ENCODE data around the gene ASS1.

The ASS1 gene

DNA sequence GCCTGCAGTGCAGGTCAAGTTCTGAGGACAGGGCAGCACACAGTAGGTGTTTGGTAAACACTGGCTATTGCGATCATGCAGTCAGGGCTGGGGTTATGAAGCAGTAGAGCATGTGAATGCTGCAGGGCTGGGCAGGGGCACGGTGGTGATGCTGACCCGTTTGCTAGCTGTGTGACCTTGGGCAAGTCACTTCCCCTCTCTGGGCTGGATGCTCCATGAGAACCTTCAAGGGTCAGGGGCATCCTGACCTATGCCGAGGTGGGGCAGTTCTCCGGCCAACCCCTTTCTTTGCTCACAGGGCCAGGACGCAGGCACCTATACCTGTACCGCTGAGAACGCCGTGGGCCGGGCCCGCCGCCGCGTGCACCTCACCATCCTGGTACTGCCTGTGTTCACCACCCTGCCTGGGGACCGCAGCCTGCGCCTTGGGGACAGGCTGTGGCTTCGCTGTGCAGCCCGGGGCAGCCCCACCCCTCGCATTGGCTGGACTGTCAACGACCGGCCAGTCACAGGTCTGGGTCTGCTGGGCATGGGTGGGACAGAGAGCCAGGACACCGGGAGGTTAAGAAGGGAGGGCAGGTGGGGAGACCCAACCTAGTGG is 39.0 kb upstream of the ASS1 start:
- Histone ChIP-seq H3K9me3 (ENCODE audit: control insufficient read depth, insufficient read depth, low read length) (no peaks in the 10 kb centered on the region), H3K36me3 (ENCODE audit: control insufficient read depth, insufficient read depth, low read length) (no peaks in the 10 kb centered on the region; the same call in 1 of the 2 replicates), H3K4me1 (ENCODE audit: control insufficient read depth, insufficient read depth, low read length) (no peaks in the 10 kb centered on the region), H3K4me3 (ENCODE audit: low read length) (no peak overlapping the region), H3K27ac (ENCODE audit: low read length) (no peak overlapping the region), H3K27me3 (ENCODE audit: control insufficient read depth, insufficient read depth, low read length) (no peaks in the 10 kb centered on the region)
- no peak for DNase-seq (ENCODE audit: low read depth, low spot score)
- no CpG with 5 or more reads among the region's 22 CpGs for WGBS (ENCODE audit: insufficient coverage, insufficient read length)

GRCh38 chr9:130406278-130406895 is 38.4 kb upstream of the ASS1 start:
- H3K27me3 ChIP-seq (ENCODE audit: control insufficient read depth, insufficient read depth, low read length) = no peaks in the 10 kb centered on the region
- H3K9me3 ChIP-seq (ENCODE audit: control insufficient read depth, insufficient read depth, low read length) = no peaks in the 10 kb centered on the region
- no CpG with 5 or more reads among the region's 10 CpGs for WGBS (ENCODE audit: insufficient coverage, insufficient read length)
- H3K4me3 ChIP-seq (ENCODE audit: low read length) = no peak overlapping the region
- H3K27ac ChIP-seq (ENCODE audit: low read length) = no peak overlapping the region
- no peak for DNase-seq (ENCODE audit: low read depth, low spot score)
- no peaks in the 10 kb centered on the region; the same call in 1 of the 2 replicates for H3K36me3 ChIP-seq (ENCODE audit: control insufficient read depth, insufficient read depth, low read length)
- no peaks in the 10 kb centered on the region for H3K4me1 ChIP-seq (ENCODE audit: control insufficient read depth, insufficient read depth, low read length)

- Histone ChIP-seq H3K27ac (ENCODE audit: low read length) (no peak overlapping the region), H3K4me3 (ENCODE audit: low read length) (no peak overlapping the region), H3K4me1 (ENCODE audit: control insufficient read depth, insufficient read depth, low read length) (no peaks in the 10 kb centered on the region), H3K36me3 (ENCODE audit: control insufficient read depth, insufficient read depth, low read length) (no peaks in the 10 kb centered on the region; the same call in 1 of the 2 replicates), H3K9me3 (ENCODE audit: control insufficient read depth, insufficient read depth, low read length) (no peaks in the 10 kb centered on the region), H3K27me3 (ENCODE audit: control insufficient read depth, insufficient read depth, low read length) (no peaks in the 10 kb centered on the region)
- DNase-seq (ENCODE audit: low read depth, low spot score) = no peak
- WGBS (ENCODE audit: insufficient coverage, insufficient read length) = no CpG with 5 or more reads among the region's 9 CpGs
These were observed 36.7 kb upstream of the ASS1 start for GRCh38 chr9:130407916-130408663.

GRCh38 chr9:130408669-130409068 is 36.1 kb upstream of the ASS1 start:
- H3K27ac ChIP-seq (ENCODE audit: low read length) = no peak overlapping the region
- WGBS (ENCODE audit: insufficient coverage, insufficient read length) = no CpG with 5 or more reads among the region's 9 CpGs
- H3K4me3 ChIP-seq (ENCODE audit: low read length) = no peak overlapping the region
- no peaks in the 10 kb centered on the region for H3K4me1 ChIP-seq (ENCODE audit: control insufficient read depth, insufficient read depth, low read length)
- DNase-seq (ENCODE audit: low read depth, low spot score) = no peak
- H3K27me3 ChIP-seq (ENCODE audit: control insufficient read depth, insufficient read depth, low read length) = no peaks in the 10 kb centered on the region
- no peaks in the 10 kb centered on the region for H3K9me3 ChIP-seq (ENCODE audit: control insufficient read depth, insufficient read depth, low read length)
- H3K36me3 ChIP-seq (ENCODE audit: control insufficient read depth, insufficient read depth, low read length) = no peaks in the 10 kb centered on the region; the same call in 1 of the 2 replicates

GRCh38 chr9:130409246-130409645 is 35.5 kb upstream of the ASS1 start:
- WGBS (ENCODE audit: insufficient coverage, insufficient read length) = no CpG with 5 or more reads among the region's 4 CpGs
- DNase-seq (ENCODE audit: low read depth, low spot score) = no peak

GRCh38 chr9:130410443-130410842 is 34.3 kb upstream of the ASS1 start:
- Histone ChIP-seq H3K27ac (ENCODE audit: low read length) (no peak overlapping the region), H3K4me3 (ENCODE audit: low read length) (no peak overlapping the region), H3K36me3 (ENCODE audit: control insufficient read depth, insufficient read depth, low read length) (no peaks in the 10 kb centered on the region; the same call in 1 of the 2 replicates), H3K4me1 (ENCODE audit: control insufficient read depth, insufficient read depth, low read length) (no peaks in the 10 kb centered on the region), H3K27me3 (ENCODE audit: control insufficient read depth, insufficient read depth, low read length) (no peaks in the 10 kb centered on the region), H3K9me3 (ENCODE audit: control insufficient read depth, insufficient read depth, low read length) (no peaks in the 10 kb centered on the region)
- no CpG with 5 or more reads among the region's 12 CpGs for WGBS (ENCODE audit: insufficient coverage, insufficient read length)
- DNase-seq (ENCODE audit: low read depth, low spot score) = no peak

More at GRCh38 chr9:130409246-130409645, 35.5 kb upstream of the ASS1 start:
- no peaks in the 10 kb centered on the region; the same call in 1 of the 2 replicates for H3K36me3 ChIP-seq (ENCODE audit: control insufficient read depth, insufficient read depth, low read length)
- H3K4me1 ChIP-seq (ENCODE audit: control insufficient read depth, insufficient read depth, low read length) = no peaks in the 10 kb centered on the region
- no peaks in the 10 kb centered on the region for H3K9me3 ChIP-seq (ENCODE audit: control insufficient read depth, insufficient read depth, low read length)
- no peaks in the 10 kb centered on the region for H3K27me3 ChIP-seq (ENCODE audit: control insufficient read depth, insufficient read depth, low read length)
- H3K4me3 ChIP-seq (ENCODE audit: low read length) = no peak overlapping the region
- no peak overlapping the region for H3K27ac ChIP-seq (ENCODE audit: low read length)

DNA sequence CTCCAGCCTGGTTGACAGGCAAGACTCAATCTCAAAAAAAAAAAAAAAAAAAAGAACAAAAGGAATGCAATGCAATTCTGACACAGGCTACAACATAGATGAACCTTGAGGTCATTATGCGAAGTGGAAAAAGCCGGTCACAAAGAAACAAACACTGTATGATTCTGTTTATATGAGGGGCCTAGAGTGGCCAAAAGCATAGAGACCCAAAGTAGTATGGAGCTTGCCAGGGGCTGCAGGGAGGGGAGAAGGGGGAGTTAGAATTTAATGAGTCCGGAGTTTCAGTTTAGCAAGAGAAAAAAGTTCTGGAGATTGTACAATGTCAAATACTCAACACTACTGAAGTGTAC is 33.2 kb upstream of the ASS1 start:
- no peaks in the 10 kb centered on the region for H3K9me3 ChIP-seq (ENCODE audit: control insufficient read depth, insufficient read depth, low read length)

GRCh38 chr9:130414081-130414731 is 30.6 kb upstream of the ASS1 start:
- Histone ChIP-seq H3K27ac (ENCODE audit: low read length) (no peak overlapping the region), H3K4me3 (ENCODE audit: low read length) (no peak overlapping the region), H3K36me3 (ENCODE audit: control insufficient read depth, insufficient read depth, low read length) (no peaks in the 10 kb centered on the region; the same call in 1 of the 2 replicates), H3K4me1 (ENCODE audit: control insufficient read depth, insufficient read depth, low read length) (no peaks in the 10 kb centered on the region), H3K9me3 (ENCODE audit: control insufficient read depth, insufficient read depth, low read length) (no peaks in the 10 kb centered on the region), H3K27me3 (ENCODE audit: control insufficient read depth, insufficient read depth, low read length) (no peaks in the 10 kb centered on the region)
- DNase-seq (ENCODE audit: low read depth, low spot score) = no peak
- no CpG with 5 or more reads among the region's 12 CpGs for WGBS (ENCODE audit: insufficient coverage, insufficient read length)

More for the DNA sequence above, 33.2 kb upstream of the ASS1 start:
- Histone ChIP-seq H3K36me3 (ENCODE audit: control insufficient read depth, insufficient read depth, low read length) (no peaks in the 10 kb centered on the region; the same call in 1 of the 2 replicates), H3K4me3 (ENCODE audit: low read length) (no peak overlapping the region), H3K27me3 (ENCODE audit: control insufficient read depth, insufficient read depth, low read length) (no peaks in the 10 kb centered on the region), H3K27ac (ENCODE audit: low read length) (no peak overlapping the region), H3K4me1 (ENCODE audit: control insufficient read depth, insufficient read depth, low read length) (no peaks in the 10 kb centered on the region)
- WGBS (ENCODE audit: insufficient coverage, insufficient read length) = no CpG with 5 or more reads among the region's 3 CpGs
- DNase-seq (ENCODE audit: low read depth, low spot score) = no peak

- Histone ChIP-seq H3K36me3 (ENCODE audit: control insufficient read depth, insufficient read depth, low read length) (no peaks in the 10 kb centered on the region; the same call in 1 of the 2 replicates), H3K9me3 (ENCODE audit: control insufficient read depth, insufficient read depth, low read length) (no peaks in the 10 kb centered on the region), H3K4me1 (ENCODE audit: control insufficient read depth, insufficient read depth, low read length) (no peaks in the 10 kb centered on the region), H3K4me3 (ENCODE audit: low read length) (no peak overlapping the region), H3K27me3 (ENCODE audit: control insufficient read depth, insufficient read depth, low read length) (no peaks in the 10 kb centered on the region), H3K27ac (ENCODE audit: low read length) (no peak overlapping the region)
- no peak for DNase-seq (ENCODE audit: low read depth, low spot score)
- WGBS (ENCODE audit: insufficient coverage, insufficient read length) = no CpG with 5 or more reads among the region's 11 CpGs
These were observed 29.6 kb upstream of the ASS1 start for GRCh38 chr9:130414910-130415746.

All from iPS DF 6.9 (cell line).